HepG2 (cell line): ENCODE results near the gene ZBTB46. TPM values are rescaled to one million over a fixed set of nuclear protein-coding genes. Genes with fewer than 3 reads are reported as not detected.

Experiments
- CENPX ChIP-seq: sonication (generic); formaldehyde crosslinking; IDR thresholded peaks from 2 replicates; pipeline ENCODE4 v1.9.0; 2021; ENCODE audit warnings: mild to moderate bottlenecking, missing genetic modification reagents, moderate library complexity
- CREM ChIP-seq, 2 experiments: sonication (generic) in 1 of 2; formaldehyde crosslinking in 1 of 2; IDR thresholded peaks; 2 replicates each; pipeline versions ENCODE4 v1.4.0 to v1.6.1; 2016 to 2020; ENCODE audit warnings: antibody characterized with exemption in 1 of 2, mild to moderate bottlenecking in 1 of 2, missing genetic modification reagents in 1 of 2
- EED ChIP-seq: sonication (generic); formaldehyde crosslinking; IDR thresholded peaks from 2 replicates; pipeline ENCODE4 v1.5.0; 2020; ENCODE audit warnings: mild to moderate bottlenecking, missing genetic modification reagents
- GMEB2 ChIP-seq: IDR thresholded peaks from 2 replicates; pipeline ENCODE4 v1.6.1; 2016; ENCODE audit warnings: missing biosample characterization, missing genetic modification reagents, low read depth
- MTF2 ChIP-seq: sonication (generic); formaldehyde crosslinking; IDR thresholded peaks from 2 replicates; pipeline ENCODE4 v1.5.0; 2020; ENCODE audit warnings: missing genetic modification reagents, borderline replicate concordance
- NFAT5 ChIP-seq: sonication (generic); formaldehyde crosslinking; IDR thresholded peaks from 2 replicates; pipeline ENCODE4 v1.4.0; 2020; ENCODE audit warnings: missing genetic modification reagents
- NR1H2 ChIP-seq: sonication (generic); formaldehyde crosslinking; IDR thresholded peaks from 2 replicates; pipeline ENCODE4 v1.8.1; 2022; ENCODE audit warnings: low read depth, missing genetic modification reagents, borderline replicate concordance
- NR2F1 ChIP-seq, 2 experiments: fragments of 450-650 bp in 1 of 2; formaldehyde crosslinking in 1 of 2; IDR thresholded peaks; 2 replicates each; pipeline versions ENCODE4 v1.5.0 to v1.6.1; 2016 to 2020; ENCODE audit warnings: mild to moderate bottlenecking in 1 of 2, missing compliant biosample characterization in 1 of 2, missing genetic modification reagents in 1 of 2, moderate library complexity in 1 of 2
- SNAPC4 ChIP-seq: sonication (generic); formaldehyde crosslinking; IDR thresholded peaks from 2 replicates; pipeline ENCODE4 v1.4.0; 2020; ENCODE audit warnings: mild to moderate bottlenecking, missing genetic modification reagents
- SNRNP70 ChIP-seq: fragments of 200-400 bp; formaldehyde crosslinking; IDR thresholded peaks from 2 replicates; pipeline ENCODE4 v1.6.1; 2017; ENCODE audit warnings: mild to moderate bottlenecking, low read depth, low read length, moderate library complexity
- SRY ChIP-seq: sonication (generic); formaldehyde crosslinking; IDR thresholded peaks from 2 replicates; pipeline ENCODE4 v1.8.0; 2022; ENCODE audit warnings: mild to moderate bottlenecking, missing genetic modification reagents
- STAT5B ChIP-seq: sonication (generic); formaldehyde crosslinking; IDR thresholded peaks from 2 replicates; pipeline ENCODE4 v1.4.0; 2020; ENCODE audit warnings: missing genetic modification reagents
- ZNF543 ChIP-seq: sonication (generic); formaldehyde crosslinking; IDR thresholded peaks from 2 replicates; pipeline ENCODE4 v1.4.0; 2020; ENCODE audit warnings: mild to moderate bottlenecking, missing genetic modification reagents
- ZNF580 ChIP-seq: IDR thresholded peaks from 2 replicates; pipeline ENCODE4 v1.6.1; 2016; ENCODE audit warnings: low read depth, borderline replicate concordance
- ZNF747 ChIP-seq: sonication (generic); formaldehyde crosslinking; IDR thresholded peaks from 2 replicates; pipeline ENCODE4 v1.8.1; 2023; ENCODE audit warnings: missing genetic modification reagents, mild to moderate bottlenecking, borderline replicate concordance
- ZNF775 ChIP-seq: sonication (generic); formaldehyde crosslinking; IDR thresholded peaks from 2 replicates; pipeline ENCODE4 v1.4.0; 2020; ENCODE audit warnings: missing genetic modification reagents, mild to moderate bottlenecking, moderate library complexity, borderline replicate concordance
- polyA plus RNA-seq, 8 experiments: library from polyadenylated mRNA; depleted of rRNA in 3 of 8; stranded (reverse) in 7 of 8; unstranded in 1 of 8; fragments of >200 nt; fragmentation: Illumina TruSeq in 4 of 8; extraction: Trizol in 4 of 8; gene quantifications; 2 replicates each; pipeline versions ENCODE4 v1.2.1 to v1.2.3, GENCODE V29; 2011 to 2016; ENCODE audit warnings: low read depth in 4 of 8, missing spikeins in 1 of 8, mixed read lengths in 1 of 8; ENCODE audit not compliant: insufficient read depth in 1 of 8
- total RNA-seq, 5 experiments: library from RNA; depleted of rRNA; stranded (reverse); fragments of >200 nt; fragmentation: Illumina TruSeq; extraction: Trizol; gene quantifications; 2 replicates each; pipeline ENCODE4 v1.2.3, GENCODE V29; 2016; ENCODE audit warnings: low read depth in 1 of 5

ZBTB46 gene
- total and polyA plus RNA-seq, 2 of the 13 experiments (the other 11 are each of a cell fraction or from before 2014, with no cell fraction given), result 1.6 to 13.5 TPM

- TF ChIP-seq SNAPC4 (CRISPR knock-in tag), result no peak
- TF ChIP-seq EED (CRISPR knock-in tag), result peak; percentile 87; the same call in 1 of the 2 replicates
- no peak for TF ChIP-seq ZNF775 (CRISPR knock-in tag)
- no peak for TF ChIP-seq GMEB2
- TF ChIP-seq NFAT5 (CRISPR knock-in tag), result peak; percentile 82; the same call in 1 of the 2 replicates
- TF ChIP-seq ZNF747, result peak; percentile 96
- TF ChIP-seq NR2F1 (CRISPR knock-in tag; IDR thresholded peaks at IDR 0.05), result peak; percentile 77 to 87
- peak; percentile 61; the same call in 1 of the 2 replicates for TF ChIP-seq ZNF580
- no peak for TF ChIP-seq MTF2 (CRISPR knock-in tag)
- no peak for TF ChIP-seq ZNF543 (CRISPR knock-in tag)
- TF ChIP-seq CENPX (CRISPR knock-in tag), result no peak
- TF ChIP-seq SRY, result peak; percentile 64; the same call in 1 of the 2 replicates
- TF ChIP-seq SNRNP70, result no peak
- TF ChIP-seq CREM (IDR thresholded peaks at IDR 0.05), result no peak
- no peak for TF ChIP-seq CREM (CRISPR knock-in tag; IDR thresholded peaks at IDR 0.05)
- no peak for TF ChIP-seq NR1H2 (CRISPR knock-in tag)
- peak; percentile 24; the same call in 1 of the 2 replicates for TF ChIP-seq STAT5B (CRISPR knock-in tag)
These were observed 27.5 kb upstream of the ZBTB46 start (continued) for GRCh38 chr20:63858393-63859165.
